ENCODE data around the gene C9orf43.
"Not testable (repeated sequence)": the region's sequence is repeated elsewhere in the genome, so short reads cannot be mapped to it uniquely, and the experiment has no call there.

C9orf43 gene, protein sequence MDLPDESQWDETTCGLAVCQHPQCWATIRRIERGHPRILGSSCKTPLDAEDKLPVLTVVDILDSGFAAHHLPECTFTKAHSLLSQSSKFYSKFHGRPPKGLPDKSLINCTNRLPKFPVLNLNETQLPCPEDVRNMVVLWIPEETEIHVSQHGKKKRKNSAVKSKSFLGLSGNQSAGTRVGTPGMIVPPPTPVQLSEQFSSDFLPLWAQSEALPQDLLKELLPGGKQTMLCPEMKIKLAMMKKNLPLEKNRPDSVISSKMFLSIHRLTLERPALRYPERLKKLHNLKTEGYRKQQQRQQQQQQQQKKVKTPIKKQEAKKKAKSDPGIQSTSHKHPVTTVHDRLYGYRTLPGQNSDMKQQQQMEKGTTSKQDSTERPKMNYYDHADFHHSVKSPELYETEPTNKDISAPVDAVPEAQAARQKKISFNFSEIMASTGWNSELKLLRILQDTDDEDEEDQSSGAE

DNA sequence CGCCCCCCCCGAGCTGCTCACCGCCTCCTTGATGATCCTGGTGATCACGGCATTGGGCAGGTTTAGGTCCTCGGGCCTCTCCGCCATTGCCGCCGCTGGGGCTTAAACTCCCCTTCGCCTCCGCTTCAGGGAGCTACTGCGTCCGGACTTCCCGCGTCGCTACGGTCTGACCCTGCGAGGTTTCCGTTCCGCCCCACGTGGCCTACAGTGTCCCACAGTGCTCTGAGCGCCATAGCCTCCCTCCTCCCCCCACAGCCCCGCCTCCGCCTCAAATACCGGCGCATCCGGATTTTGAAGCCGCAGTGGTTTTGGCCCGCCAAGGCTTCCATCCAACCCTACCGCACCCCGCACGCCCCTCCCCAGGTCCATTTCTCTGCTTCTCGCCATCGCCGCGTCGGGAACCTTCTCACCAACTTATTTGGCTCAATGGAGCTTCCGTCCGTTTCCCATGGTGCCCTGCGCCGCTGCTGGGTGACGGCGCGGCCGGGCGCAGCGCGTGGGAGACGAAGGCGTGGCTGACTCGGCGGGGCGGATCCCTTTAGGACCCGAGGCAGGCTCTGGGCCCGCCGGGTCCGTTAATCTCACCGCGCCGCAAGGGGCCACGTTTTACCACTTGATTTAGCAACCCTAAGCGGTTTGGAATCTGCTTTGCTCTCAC is at the start of gene C9orf43, which contains the start of gene POLE3:
Gene C9orf43, plus strand, starts transcription at position 541 of the 658 bp plus-strand sequence. CDS start 2,747 bp downstream, outside the sequence.
Gene POLE3, minus strand, starts transcription at position 469 of the 658 bp plus-strand sequence. Its CDS starts 382 bp downstream, at position 87.
- peak; percentile 97 to 99 (median 98) for DNase-seq

DNA sequence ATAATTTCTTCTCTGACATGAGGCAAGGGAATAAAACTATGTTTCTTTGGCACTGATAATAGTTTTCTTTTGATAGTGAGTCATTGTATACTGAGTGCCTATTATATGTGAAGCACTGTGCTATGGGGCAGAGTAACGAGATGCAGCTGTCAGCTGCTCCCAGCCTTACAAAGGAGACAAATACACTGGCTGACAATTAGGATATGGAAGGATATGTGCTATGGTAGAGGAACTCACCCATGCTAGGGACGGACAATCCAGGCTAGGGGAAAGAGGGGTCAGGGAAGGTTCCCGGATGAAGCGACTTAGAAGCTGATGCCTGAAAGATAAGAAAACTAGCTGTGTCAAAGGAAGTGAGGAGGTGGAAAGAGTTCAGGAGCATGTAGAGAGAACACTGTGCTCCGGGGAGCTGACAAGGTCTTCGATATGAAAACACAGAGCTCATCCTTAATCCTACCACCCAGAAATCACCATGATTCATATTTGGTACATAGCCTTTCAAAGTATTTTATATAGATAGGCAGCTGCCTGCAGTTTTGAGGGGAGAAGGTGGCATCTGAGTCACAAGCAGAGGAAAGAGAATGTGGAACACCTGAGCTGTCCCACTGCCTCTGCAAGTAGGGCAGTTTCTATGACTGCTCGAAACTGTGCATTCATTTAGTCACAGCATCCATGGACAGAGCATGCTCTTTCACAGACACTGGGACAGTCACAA is 49.1 kb upstream of the C9orf43 start:
- DNase-seq: no peak

DNA sequence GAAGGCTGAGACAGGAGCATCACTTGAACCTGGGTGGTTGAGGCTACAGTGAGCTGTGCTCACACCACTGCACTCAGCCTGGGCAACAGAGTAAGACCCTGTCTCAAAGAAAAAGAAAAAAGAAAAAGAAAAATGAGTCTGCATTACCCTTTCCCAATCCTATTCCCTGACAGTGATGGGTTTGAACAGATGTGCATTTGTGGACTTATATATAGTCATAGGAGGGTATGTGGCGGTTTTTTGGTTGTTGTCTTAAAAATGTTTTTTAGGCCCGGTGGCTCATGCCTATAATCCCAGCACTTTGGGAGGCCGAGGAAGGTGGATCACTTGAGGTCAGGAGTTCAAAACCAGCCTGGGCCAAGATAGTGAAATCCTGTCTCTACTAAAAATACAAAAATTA is 47.2 kb upstream of the C9orf43 start:
- no peak for DNase-seq

DNA sequence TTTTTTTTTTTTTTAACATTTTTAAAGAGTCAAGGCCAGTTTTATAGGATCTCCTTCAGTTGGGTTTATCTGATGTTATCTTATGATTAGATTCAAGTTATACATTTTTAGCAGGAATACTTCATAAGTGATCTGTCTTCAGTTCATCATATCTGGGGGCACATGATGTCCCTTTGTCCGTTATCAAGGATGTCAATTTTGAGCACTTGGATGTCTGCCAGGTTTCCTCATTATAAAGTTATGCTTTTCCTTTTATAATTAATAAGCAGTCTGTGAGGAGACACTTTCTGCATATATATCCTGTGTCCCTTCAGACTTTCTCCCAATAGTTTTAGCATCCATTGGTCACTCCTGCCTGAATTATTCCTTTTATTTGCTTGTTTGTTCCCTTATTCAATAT is 45.6 kb upstream of the C9orf43 start:
- no peak for DNase-seq

DNA sequence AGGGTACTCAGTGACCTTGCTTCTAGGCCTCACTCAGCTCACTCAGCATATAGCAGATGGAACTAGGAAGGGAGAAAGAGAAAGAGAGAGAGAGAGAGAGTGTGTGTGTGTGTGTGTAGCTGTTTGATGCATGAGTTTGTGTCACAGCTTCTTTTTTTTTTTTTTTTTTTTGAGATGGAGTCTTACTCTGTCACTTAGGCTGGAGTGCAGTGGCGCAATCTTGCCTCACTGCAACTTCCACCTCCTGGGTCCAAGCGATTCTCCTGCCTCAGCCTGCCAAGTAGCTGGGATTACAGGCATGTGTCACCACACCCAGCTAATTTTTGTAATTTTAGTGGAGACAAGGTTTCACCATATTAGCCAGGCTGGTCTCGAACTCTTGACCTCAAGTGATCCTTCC is 44.9 kb upstream of the C9orf43 start:
- peak; percentile 30 to 45 (median 33) for DNase-seq

DNA sequence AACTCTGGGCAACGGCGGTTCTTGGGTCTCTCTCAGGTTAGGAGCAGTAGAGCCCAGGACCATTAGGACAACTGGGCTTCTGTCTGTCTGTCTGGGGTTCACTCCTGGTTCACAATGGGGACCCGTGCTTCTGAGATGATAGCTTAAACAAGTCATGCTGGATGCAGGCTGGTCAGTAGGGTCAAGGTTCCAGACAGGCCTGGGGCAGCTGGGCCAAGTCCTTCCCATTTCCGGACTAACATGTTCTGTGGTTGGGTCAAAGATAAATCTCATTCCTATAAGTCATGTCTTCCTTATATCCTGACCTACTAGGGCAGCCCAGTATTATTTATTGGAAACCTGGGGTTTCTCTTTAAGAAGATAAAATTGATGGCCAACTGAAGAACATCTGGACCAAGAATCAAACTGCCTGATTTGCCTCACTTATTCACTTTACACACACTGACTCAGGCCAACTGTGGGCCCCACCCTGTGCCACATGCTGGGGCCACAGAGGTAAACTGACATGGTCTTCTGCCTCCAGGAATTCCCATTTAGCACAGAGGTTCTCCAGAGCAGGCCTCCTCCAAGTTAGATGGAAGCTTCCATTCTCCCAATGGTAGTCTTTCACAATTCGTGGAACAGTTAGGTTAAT is 42.1 kb upstream of the C9orf43 start:
- DNase-seq: no peak

DNA sequence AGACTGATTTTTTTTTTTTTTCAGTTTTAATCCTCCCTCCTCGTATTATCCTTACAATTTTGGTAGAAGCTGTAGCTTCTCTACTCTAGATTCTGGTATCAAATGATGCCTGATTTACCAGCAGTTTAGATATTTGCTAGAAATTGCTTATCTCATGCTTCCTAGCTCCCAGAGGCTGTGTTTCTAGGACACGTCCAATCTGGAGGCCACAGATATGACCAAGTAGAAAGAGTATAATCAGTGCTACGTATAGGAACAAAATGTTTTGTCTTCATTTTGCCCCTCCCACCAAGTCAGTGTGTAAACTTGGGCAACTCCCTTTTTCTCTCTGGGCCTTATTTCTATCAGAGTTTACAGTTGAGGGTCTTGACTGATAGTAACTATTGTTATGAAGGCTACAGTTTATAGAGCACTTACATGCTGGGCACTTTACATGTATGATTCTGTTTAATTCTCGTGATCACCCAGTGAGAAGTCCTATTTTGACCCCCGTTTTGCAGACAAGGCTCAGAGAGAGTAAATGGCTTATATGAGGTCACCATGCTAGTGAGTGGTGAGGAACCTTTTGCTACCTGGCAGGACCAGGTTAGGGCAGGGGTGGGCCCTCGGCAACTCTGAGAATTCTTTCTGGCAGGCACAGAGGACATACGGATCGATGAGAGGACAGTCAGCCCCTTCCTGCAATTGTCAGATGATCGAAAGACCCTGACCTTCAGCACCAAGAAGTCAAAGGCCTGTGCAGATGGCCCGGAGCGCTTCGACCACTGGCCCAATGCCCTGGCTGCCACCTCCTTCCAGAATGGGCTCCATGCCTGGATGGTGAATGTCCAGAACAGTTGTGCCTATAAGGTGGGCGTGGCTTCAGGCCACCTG is 41.3 kb upstream of the C9orf43 start:
- DNase-seq: no peak

DNA sequence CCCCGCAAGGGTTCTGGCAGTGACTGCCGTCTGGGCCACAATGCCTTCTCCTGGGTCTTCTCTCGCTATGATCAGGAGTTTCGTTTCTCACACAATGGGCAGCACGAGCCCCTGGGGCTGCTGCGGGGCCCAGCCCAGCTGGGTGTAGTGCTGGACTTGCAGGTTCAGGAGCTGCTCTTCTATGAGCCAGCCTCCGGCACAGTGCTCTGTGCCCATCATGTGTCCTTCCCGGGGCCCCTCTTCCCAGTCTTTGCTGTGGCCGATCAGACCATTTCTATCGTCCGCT is 40.7 kb upstream of the C9orf43 start:
- no peak for DNase-seq

DNA sequence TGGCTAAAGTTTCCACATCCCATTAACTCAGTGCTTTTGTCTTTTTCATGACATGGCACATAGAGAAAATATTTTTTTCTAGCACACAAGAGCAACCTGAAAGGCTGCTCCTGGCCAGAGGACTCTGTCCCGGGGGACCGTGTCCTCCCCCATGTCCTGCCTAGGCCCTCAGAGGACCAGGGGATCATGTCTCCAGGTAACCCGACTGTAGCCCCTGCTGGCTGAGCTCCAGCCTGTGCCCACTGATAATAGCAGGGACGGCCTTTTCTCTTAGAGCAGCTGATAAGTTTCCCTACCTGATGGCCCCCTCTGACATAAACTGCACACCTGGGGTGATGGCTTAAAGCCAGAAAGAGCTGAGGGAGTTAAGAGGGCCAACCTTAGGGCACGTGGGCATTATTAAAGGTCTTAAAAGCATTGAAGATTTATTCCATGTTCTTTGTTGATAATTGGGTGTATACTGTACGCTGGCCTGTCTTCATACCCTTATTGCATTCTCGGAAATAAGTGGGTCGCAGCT is 39.7 kb upstream of the C9orf43 start:
- DNase-seq: no peak

DNA sequence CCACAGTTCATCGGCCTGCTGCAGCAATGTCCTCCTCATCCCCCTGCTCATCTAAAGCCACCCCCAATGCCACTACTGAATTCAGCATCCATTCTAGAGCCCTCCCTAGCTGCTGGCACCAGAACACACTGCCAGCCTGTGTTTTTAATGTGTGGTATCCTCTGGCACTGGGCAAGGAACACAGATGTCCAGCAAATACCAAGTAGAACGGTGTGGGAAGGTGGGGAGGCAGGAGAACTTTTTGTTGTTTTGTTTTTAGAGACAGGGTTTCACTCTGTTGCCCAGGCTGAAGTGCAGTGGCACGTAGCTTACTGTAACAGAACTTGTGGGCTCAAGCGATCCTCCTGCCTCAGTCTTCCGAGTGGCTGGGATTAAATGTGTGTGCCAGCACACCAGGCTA is 38.5 kb upstream of the C9orf43 start:
- no peak for DNase-seq

DNA sequence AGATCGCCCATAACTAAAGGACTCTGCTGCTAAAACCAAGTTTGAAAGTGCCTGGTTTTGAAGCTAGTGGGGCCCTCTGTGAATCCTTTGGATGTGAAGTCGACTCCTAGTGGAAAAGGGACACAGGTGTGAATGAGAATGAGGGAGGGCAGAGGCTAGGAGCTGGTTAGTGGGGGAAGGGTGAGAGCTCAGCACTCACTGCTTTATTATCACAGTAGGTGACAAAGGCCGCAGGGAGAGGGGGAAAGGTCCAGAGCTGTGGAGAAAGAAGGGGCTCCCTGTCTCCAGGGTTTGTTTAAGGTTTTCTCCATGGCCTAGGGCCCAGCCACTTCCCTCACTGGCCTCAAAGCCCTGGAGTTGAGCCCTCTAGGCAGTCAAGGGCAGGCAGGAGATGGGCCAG is 37.3 kb upstream of the C9orf43 start:
- no peak for DNase-seq

DNA sequence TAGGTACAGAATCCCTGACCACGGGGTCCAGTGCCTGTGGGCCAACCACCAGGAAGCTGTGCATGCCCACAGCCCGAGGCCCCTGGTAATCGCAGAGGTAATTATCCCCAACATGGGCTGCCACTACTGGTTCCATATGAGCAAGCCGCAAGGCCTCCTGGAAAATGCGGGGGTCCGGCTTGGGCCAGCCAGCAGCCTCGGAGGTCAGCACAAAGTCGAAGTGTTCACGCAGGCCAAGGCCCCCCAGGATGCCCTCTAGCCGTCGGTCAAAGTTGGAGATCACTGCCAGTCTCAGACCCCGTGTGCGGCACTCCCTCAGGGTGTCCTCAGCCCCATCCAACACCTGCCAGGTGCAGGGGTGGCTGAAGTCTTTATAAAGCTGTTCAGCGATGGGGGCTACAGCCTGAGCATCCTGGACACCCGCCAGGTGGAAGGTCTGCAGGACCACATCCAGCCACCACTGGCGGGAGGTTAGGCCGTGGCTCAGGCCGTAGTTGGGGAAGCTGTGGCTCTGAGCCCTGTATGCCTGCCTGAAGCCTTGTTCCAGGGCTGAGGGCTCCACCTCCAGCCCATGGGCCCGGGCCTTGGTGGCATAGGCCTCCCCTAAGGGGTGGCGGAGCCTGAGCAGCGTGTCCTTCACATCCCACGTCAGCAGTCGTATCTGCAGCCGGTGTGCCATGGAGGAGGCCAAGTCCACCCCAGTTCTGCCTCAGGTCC is 36.7 kb upstream of the C9orf43 start:
- DNase-seq: no peak

DNA sequence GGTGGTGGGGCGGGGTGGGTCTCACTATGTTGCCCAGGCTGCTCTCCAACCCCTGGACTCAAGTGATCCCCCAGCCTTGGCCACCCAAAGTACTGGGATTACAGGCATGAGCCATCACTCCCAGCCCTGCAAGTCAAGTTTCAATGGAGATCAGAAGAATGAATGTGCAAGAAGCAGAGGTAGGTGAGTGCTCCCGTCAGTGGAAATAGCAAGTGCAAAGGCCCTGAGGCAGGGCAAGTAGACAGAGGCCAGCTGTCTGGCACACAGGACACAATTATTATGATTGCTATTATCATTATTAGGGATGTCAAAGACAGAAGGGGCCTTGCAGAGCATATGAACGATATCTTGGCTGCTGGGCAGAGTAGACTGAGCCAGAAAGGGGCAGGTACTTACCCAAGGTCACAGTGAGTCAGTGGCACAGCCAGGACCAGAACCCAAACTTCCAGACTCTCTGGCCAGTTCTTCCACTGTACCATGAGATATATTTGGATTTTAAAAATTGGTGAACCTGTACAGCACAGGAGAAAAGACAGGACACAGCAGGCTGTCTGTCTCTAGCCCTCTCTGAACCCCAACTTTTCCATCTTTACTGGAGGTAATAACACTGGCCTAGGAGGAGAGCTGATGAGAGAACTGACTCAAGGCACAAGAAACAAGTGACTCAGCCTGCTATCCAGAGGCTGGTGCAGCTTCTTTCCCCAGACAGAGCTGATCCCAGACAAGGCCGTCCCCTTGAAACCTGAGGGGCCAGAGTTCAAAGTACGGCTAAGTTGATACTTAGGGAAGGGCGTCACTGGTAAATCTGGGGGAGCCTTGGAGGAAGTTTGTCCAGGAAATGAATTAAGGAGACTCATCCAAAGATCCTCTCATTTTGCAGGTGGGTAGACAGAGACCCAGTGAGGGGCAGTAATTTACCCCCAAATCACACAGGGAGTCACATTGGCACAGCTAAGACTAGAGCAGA is 35.2 kb upstream of the C9orf43 start:
- DNase-seq: no peak

DNA sequence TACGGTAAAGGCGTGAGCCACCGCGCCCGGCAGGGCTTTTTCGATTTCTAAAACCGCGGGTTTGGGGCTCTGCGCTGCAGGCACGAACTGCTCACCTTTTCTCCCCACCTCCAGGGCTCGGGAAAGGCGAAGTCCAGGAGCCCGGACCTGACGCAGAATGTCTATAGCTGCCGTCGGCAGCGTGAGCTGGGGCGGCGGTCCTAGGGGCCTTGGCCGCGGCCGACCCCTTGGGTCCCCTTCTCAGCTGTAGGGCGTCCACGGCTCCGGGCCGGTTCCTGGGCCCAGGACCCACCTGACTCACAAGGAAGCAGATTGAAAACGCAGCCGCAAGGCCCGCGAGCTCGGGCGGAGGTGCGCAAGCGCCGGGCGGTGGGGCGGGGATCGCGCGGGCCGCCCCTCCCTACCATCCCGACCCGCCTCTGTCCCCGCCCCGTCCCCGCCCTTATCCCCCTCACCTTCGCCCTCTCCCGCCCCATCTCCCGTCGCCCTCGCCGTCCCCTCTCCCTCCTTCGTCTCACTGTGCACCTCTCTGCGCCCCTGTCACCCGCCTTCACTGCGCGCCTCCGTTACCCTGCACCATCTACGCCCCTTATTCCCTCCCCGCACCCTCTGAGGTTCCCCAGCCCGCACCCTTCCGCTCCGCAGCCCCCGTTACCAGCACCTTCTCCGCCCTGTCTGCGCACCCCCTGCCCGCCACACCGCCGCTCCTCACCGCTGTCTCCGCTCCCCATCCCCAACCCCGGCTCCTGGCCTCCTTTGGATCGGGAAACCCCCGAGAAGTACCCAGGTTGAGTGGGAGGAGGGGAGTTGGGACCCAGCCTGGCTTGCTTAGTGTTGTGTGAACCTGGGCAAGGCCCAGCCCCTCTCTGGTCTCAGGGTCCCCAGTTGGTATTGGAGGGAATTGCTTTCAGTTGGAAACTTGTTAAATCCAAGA is 33.6 kb upstream of the C9orf43 start, which contains the start of gene HDHD3:
Gene HDHD3, minus strand, starts transcription at position 353 of the 934 bp plus-strand sequence. CDS start 2,632 bp downstream, outside the sequence.
- DNase-seq: peak; percentile 72 to 87 (median 75)

DNA sequence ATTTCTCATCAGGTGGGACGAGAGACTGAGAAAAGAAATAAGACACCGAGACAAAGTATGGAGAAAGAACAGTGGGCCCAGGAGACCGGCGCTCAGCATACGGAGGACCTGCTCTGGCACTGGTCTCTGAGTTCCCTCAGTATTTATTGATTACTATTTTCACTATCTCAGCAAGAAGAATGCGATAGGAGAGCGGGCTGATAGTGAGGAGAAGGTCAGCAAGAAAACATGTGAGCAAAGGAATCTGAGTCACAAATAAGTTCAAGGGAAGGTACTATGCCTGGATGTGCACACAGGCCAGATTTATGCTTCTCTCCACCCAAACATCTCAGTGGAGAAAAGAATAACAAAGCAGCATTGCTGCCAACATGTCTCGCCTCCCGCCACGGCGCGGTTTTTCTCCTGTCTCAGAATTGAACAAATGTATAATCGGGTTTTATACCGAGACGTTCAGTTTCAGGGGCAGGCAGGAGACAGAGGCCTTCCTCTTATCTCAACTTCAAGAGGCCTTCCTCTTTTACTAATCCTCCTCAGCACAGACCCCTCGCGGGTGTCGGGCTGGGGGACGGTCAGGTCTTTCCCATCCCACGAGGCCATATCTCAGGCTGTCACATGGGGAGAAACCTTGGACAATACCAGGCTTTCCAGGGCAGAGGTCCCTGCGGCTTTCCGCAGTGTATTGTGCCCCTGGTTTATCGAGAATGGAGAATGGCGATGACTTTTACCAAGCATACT is 31.3 kb upstream of the C9orf43 start:
- not testable (repeated sequence) for DNase-seq

DNA sequence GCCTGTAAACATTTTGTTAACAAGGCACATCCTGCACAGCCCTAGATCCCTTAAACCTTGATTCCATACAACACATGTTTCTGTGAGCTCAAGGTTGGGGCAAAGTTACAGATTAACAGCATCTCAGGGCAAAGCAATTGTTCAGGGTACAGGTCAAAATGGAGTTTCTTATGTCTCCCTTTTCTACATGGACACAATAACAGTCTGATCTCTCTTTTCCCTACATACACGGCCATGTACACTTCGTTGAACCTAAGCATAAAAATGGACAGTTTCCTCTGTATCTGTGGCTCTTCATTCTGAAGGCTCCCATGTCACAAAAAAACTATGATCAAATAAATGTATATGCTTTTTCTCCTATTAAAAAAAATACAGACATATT is 30.7 kb upstream of the C9orf43 start:
- DNase-seq: not testable (repeated sequence)

DNA sequence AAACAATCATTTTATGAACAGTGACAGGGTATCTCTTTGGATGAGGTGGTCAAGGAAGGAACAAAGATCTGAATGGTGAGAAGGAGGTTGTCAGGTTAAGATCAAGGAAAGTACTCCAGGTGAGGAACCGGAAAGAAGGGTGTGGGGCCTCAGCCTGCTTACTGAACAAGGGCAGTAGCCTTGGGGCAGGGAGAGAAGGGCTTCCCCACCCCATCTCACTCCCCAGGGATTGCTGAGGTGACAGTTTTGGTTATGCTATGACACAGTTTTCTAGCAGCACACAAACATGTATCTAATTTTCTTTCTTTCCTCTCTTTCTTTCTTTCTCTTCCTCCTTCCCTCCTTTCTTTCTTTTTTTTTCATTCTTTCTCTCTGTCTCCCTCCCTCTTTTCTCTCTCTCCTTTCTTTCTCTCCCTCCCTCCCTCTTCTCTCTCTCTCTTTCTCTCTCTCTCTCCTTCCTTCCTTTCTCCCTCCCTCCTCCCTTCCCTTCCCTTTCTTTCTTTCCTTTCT is 29.6 kb upstream of the C9orf43 start:
- DNase-seq: no peak

DNA sequence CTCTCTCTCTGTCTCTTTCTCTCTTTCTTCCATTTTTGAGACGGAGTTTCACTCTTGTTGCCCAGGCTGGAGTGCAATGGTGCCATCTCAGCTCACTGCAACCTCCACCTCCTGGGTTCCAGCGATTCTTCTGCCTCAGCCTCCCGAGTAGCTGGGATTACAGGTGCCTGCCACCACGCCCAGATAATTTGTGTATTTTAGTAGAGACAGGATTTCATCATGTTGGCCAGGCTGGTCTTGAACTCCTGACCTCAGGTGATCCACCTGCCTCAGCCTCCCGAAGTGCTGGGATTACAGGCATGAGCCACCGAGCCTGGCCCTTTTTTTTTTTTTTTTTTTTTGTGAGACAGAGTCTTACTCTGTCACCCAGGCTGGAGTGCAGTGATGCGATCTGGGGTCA is 29.1 kb upstream of the C9orf43 start:
- DNase-seq: not testable (repeated sequence)
